CD4-positive, alpha-beta T cell treated with Interleukin-6 at 100 ng/mL for 8 hours (primary cell): ENCODE results near the gene DCHS1.
A peak's percentile ranks its signal among the peaks of the same experiment; 100 is the strongest.
"Not testable (repeated sequence)": the region's sequence is repeated elsewhere in the genome, so short reads cannot be mapped to it uniquely, and the experiment has no call there.

Source experiments
- DNase-seq: peaks from one replicate; pipeline ENCODE4 v3.0.0-alpha.2; 2020; ENCODE audit warnings: mixed read lengths, low spot score

The DCHS1 gene, protein sequence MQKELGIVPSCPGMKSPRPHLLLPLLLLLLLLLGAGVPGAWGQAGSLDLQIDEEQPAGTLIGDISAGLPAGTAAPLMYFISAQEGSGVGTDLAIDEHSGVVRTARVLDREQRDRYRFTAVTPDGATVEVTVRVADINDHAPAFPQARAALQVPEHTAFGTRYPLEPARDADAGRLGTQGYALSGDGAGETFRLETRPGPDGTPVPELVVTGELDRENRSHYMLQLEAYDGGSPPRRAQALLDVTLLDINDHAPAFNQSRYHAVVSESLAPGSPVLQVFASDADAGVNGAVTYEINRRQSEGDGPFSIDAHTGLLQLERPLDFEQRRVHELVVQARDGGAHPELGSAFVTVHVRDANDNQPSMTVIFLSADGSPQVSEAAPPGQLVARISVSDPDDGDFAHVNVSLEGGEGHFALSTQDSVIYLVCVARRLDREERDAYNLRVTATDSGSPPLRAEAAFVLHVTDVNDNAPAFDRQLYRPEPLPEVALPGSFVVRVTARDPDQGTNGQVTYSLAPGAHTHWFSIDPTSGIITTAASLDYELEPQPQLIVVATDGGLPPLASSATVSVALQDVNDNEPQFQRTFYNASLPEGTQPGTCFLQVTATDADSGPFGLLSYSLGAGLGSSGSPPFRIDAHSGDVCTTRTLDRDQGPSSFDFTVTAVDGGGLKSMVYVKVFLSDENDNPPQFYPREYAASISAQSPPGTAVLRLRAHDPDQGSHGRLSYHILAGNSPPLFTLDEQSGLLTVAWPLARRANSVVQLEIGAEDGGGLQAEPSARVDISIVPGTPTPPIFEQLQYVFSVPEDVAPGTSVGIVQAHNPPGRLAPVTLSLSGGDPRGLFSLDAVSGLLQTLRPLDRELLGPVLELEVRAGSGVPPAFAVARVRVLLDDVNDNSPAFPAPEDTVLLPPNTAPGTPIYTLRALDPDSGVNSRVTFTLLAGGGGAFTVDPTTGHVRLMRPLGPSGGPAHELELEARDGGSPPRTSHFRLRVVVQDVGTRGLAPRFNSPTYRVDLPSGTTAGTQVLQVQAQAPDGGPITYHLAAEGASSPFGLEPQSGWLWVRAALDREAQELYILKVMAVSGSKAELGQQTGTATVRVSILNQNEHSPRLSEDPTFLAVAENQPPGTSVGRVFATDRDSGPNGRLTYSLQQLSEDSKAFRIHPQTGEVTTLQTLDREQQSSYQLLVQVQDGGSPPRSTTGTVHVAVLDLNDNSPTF (N-terminal part only)

GRCh38 chr11:6655790-6656583 lies at the start of gene DCHS1:
Gene DCHS1 (minus strand): TSS chr11:6655809. CDS start chr11:6641613, 14,196 bp downstream.
- peak; percentile 11 for DNase-seq

DNA sequence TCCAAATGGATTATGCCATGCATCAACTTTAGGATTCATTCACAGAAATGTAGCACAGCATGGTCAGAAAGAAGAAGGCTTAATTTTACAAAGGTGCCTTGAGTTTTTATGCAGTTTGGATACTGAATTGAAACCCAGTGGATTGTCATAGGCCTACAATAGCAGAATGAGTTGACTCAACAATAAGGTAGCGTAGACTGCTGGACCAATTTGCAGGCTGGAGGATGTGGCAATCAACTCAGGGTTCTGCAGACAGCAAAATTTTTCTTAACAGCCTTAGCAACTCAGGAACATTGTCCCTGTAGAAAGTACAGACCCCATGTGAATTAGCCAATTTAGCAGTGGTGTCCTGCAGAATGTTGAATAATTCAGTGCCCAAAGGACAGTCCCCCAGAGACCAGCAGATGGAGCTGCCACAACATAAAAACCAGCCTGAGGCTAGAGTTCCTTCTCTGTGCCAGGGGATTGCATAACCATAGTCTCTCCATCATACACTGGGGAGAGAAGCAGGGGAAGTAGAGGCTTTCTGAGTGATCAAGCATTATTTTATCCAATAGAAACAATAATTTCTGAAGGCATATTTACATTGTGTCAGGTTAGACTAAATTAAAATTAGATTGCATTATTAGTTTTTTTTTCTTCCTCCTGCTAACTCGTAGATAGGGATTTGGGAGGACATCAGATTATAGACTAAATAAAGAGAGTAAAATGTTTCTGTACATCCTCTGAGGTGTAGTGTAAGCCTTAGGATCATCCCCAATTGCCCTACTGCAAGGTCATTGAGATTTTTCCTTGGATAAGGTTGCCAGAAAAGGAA lies 47.8 kb upstream of the DCHS1 start:
- peak; percentile 35 for DNase-seq

- DNase-seq = not testable (repeated sequence)
These were observed 46.3 kb upstream of the DCHS1 start for GRCh38 chr11:6701955-6702354.

- no peak for DNase-seq
These were observed 39.8 kb upstream of the DCHS1 start for GRCh38 chr11:6695377-6695776.

GRCh38 chr11:6694229-6694535 lies 38.6 kb upstream of the DCHS1 start:
- no peak for DNase-seq

DNA sequence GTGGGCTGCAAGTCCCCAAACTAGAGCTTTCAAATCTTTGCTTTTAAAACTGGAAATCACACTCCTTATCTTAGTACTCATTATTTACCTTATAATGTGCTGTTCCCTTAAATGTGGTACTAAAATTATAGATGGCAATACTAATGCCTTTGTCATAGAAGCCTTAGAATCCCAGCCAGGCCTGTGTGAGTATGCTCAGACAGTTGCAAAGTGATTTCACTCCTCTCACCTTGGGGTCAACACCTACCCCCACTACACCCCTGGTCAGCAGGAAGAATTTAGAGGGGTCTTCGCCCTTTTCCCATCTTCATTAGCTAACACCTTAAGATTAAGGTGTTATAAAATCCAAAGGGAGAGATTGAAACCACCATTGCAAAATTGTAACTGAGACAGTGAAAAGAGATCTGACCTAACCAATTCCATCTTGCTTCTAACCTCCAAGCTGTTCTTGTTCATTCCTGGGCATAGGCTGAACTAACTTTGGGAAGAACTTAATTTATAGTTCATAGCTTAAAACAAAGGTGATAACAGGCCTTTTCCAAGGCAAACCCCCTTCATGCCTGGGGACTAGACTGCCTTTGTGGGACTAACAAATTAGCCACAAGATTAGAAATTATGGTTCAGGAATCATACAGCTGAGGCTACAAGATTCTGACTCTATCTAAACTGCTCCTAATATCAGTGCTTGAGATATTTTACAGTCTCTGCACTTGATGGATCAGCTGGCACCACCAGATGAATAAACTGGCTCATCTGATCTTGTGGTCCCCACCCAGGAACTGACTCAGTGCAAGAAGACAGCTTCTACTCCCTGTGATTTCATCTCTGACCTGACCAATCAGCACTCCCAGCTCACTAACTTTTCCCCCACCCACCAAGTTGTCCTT lies 38.0 kb upstream of the DCHS1 start:
- peak; percentile 21 for DNase-seq

DNA sequence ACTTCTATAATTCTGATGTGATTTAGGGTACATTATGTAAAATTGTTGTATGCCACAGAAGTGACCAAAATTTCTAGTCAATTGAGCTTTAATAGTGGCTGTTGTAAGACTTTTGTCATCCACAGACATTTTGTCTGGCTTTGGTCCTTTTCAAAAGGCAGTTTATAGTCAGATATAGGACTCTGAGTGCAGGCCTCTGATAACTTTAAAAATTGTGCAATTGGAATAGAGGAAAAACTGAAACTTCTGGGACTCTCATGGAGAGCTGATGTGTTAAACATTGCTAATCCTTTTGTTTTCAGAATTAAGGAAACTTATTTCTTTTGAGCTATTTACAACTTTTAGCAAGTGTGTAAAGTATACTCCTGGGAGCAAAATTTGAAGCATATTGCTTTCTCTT lies 36.5 kb upstream of the DCHS1 start:
- no peak for DNase-seq

GRCh38 chr11:6690431-6691132 lies 35.0 kb upstream of the DCHS1 start:
- not testable (repeated sequence) for DNase-seq

DNA sequence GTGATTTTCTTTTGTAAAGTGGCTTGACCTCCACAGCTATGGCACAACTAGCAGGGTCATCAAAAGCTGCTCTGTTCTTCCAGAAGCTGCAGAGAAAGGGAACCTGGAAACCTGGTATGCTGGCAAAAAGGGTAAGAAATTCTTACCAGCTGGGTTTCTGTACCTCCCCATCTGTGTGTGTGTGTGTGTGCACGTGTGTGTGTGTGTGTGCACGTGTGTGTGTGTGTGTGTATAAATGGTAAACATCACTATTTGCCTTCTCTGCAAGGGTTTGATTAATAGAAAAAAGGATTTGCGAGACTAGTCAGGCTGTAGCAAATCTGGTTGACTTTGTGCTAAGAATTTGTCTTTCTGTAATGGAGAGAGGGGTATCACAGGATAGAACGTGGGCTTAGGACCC lies 32.3 kb upstream of the DCHS1 start:
- DNase-seq = no peak

DNA sequence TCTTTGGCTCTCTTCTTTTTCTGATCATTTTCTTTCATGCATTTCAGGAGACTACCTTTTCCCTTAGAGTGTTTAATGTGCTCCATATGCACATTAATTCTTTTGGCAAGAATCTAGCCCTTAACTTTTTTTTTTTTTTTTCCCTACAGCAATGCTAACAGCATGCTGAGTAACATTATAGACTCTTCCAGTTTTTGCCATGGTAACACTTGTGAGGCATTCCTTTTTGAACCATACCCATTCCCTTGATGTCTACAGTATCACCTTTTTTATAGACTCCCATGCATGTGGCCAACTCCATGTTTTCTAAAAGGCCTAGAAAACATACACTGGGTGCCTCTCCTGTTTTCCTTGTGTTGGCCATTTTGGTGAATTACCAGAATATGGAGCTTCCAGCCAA lies 30.4 kb upstream of the DCHS1 start:
- no peak for DNase-seq

- DNase-seq = not testable (repeated sequence)
These were observed 28.5 kb upstream of the DCHS1 start for GRCh38 chr11:6684068-6684467.

DNA sequence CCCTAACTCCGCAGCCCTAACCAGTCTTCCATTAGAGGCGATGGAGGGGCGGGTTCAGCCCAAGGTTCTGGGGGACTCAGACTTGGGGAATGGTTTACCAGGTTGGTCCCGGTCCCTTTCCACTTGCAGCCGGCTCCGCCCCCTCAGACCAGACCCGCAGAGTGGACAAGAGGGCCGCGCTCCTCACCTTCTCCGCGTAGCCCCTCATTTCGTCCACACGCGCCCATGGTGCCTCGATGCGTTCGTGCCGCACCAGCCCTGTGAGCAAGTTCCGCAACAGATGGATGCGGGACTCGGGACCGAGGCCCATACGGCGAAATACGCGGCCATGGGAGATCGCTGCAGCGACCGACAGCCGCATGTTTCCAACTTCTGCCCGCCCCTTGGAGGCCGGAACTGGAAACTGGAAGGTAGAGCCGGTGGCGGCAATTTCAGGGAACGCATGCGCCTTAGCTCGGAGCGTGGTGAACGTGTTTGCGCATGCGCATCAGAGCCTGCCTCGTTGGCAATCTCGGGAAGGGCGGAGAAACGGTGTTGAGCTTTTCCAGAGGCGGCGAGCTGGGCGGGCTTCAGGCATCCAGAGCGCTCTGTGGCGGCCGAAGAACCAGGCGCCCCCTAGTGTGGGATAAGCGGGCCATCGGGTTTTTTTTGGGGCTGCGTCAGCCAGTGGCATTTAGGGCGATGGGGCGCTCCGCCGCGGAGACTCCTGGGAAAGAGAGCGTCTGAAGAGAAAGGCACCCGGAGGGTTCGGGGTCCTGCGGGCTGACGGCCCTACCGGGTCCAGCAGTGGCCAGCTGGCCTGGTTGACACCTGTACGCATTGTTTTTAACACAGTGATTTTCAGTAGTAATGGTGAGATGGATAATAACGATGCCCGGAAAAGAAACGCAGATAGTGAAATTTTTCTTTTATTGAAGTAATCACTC lies 27.6 kb upstream of the DCHS1 start, which contains the start of gene MRPL17:
MRPL17 (minus strand) TSS at position 405 of the 926 bp plus-strand sequence; CDS start at position 361, 44 bp downstream.
- peak; percentile 100 for DNase-seq

GRCh38 chr11:6682591-6682935 lies 27.0 kb upstream of the DCHS1 start:
- no peak for DNase-seq

DNA sequence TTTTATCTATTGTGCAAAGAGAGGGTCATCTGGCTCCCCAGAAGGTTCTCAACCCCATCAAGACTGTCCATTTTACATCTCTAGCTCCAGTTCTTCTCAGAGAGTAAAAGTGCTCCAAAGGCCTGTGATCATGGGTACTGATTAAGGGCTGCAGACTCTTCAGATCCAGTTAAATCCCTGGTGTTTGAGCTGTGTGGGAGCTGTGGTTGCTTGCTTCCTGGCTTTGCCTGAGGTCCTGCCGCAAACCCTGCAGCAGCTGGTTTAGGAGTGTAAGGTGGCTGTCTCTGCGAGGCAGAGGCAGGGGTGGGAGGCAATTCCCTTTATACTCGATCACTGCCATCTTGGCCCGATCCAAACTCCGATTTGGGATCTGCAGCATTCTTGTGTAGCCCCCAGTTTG lies 26.3 kb upstream of the DCHS1 start:
- no peak for DNase-seq

DNA sequence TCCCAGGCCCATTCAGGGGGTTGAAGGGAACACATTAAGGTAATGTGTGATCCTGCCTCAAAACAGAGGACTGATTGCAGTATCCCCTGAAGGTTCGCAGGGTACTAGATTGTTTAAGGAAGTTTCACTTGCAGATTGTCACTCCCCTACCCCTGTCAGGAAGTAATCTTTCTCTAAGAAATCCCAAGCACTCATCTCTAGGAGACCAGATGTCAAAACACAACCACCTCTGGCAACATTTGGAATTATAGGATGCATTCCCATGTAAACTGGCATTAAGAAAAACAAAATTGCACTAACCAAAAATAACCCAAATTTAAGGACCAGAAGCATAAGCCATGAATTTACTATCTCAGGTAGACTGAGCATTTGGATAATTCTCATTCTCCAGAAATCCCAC lies 25.9 kb upstream of the DCHS1 start:
- no peak for DNase-seq

DNA sequence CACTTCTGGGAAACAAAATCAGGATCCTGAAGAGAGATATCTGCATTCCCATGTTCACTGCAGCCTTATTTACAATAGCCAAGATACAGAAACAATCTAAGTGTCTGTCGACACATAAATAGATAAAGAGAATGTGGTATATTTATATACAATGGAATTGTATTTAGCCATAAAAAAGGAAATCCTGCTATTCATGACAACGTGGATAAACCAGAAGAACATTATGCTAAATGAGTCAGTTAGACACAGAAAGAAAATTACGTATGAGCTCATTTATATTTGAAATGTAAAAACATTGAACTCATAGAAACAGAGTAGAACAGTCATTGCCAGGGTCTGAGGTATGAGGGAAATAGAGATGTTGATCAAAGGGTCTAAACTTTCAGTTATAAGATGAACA lies 21.4 kb upstream of the DCHS1 start:
- DNase-seq = no peak

DNA sequence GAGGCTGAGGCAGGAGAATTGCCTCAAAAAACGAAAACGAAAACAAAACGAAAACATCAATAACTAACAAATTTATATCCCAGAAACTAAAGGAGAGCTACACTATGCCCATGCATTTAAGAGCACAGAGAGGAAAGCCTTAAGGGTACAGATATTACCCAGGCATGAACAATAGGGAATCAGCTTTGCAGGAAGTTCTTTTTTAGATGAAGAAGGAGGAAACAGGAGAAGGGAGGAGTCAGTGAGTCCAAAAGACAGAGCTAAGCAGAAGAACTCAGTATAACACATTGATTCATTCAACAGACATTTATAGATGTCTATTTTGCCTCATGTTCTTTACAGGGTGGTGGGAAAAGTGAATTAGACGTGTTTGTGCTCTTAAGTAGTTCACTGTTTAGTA lies 19.3 kb upstream of the DCHS1 start:
- no peak for DNase-seq

- DNase-seq = no peak
These were observed 18.6 kb upstream of the DCHS1 start for GRCh38 chr11:6674219-6674597.
